NCI-H1105 treated with DMSO at 0.1 percent for 48 hours (cell line): ENCODE measurements around the gene FXYD7.
A peak's percentile ranks its signal among the peaks of the same experiment; 100 is the strongest.

Source experiments
- DNase-seq: peaks from one replicate; lab custom pipeline; 2025; lab: John Stamatoyannopoulos, UW

The FXYD7 gene

GRCh38 chr19:35110974-35111373, 32.1 kb upstream of the FXYD7 start:
- DNase-seq = no peak

GRCh38 chr19:35112995-35113688, 29.9 kb upstream of the FXYD7 start:
- DNase-seq = no peak

GRCh38 chr19:35114353-35115176, 28.5 kb upstream of the FXYD7 start:
- peak; percentile 40 for DNase-seq

GRCh38 chr19:35115177-35115951, 27.7 kb upstream of the FXYD7 start, which contains the start of gene FXYD3:
Gene FXYD3 (plus strand): TSS chr19:35115823. CDS start chr19:35119377, 3,554 bp downstream.
- DNase-seq = no peak

- no peak for DNase-seq
Observed at GRCh38 chr19:35116072-35116801, 26.8 kb upstream of the FXYD7 start.

GRCh38 chr19:35117116-35117515, 25.9 kb upstream of the FXYD7 start:
- no peak for DNase-seq

GRCh38 chr19:35117799-35118198, 25.3 kb upstream of the FXYD7 start:
- no peak for DNase-seq

GRCh38 chr19:35118268-35119020, 24.6 kb upstream of the FXYD7 start:
- DNase-seq = no peak

GRCh38 chr19:35119091-35119490, 24.0 kb upstream of the FXYD7 start:
- DNase-seq = no peak

GRCh38 chr19:35119578-35120155, 23.4 kb upstream of the FXYD7 start:
- no peak for DNase-seq

GRCh38 chr19:35120492-35120891, 22.6 kb upstream of the FXYD7 start:
- no peak for DNase-seq

- no peak for DNase-seq
Observed at GRCh38 chr19:35120898-35121297, 22.2 kb upstream of the FXYD7 start.

- DNase-seq = no peak
Observed at GRCh38 chr19:35122687-35123551, 20.1 kb upstream of the FXYD7 start.

GRCh38 chr19:35123573-35123972, 19.5 kb upstream of the FXYD7 start:
- no peak for DNase-seq

GRCh38 chr19:35124098-35125060, 18.7 kb upstream of the FXYD7 start:
- peak; percentile 74 for DNase-seq

- DNase-seq = no peak
Observed at GRCh38 chr19:35125270-35125717, 17.8 kb upstream of the FXYD7 start.

GRCh38 chr19:35125749-35126623, 17.1 kb upstream of the FXYD7 start:
- DNase-seq = no peak

GRCh38 chr19:35126624-35126959, 16.5 kb upstream of the FXYD7 start:
- no peak for DNase-seq
